ENCODE results near the gene TBC1D22A.

Gene TBC1D22A

DNA sequence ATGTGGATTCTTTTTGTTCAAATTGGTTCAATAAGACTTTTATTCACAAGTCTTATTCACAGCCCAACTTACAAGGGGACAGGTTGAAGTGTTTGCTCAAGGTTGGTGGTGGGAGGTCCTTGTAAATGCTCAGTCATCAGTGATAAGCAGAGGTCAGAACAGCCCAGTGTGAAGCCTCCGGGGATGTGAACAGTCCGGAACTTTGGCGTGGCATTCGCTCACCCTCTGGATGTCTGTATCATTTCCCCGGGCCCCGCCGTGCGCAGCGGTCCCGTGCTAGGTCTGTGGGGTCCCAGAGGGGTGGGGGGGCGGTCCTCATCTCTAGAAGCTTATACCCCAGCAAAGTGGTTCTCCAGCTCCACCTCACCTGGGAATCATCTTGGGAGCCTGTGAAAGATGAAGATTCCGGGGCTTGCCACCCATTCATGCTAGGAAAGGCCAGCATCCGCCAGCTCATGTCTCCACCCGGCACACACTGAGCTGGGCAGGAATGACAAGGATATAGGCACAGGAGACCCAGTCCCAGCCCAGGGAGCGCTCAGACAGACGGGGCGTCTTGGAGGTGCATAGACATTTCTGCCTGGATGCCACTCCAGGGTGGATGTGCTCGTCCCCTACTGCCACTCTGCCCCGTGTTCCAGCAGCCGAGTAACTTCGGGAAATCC lies 327.5 kb downstream of the TBC1D22A start (continued):
- TF ChIP-seq TOX (CRISPR knock-in tag; IDR thresholded peaks at IDR 0.05; ENCODE audit: borderline replicate concordance) (no peak), ZNF70 (CRISPR knock-in tag; IDR thresholded peaks at IDR 0.05) (no peak)

- ATAC-seq: no peak
- TF ChIP-seq RARB (CRISPR knock-in tag; IDR thresholded peaks at IDR 0.05) (no peak), ZFP3 (CRISPR knock-in tag; IDR thresholded peaks at IDR 0.05) (no peak), SNAI2 (CRISPR knock-in tag; IDR thresholded peaks at IDR 0.05) (no peak), ISL1 (CRISPR knock-in tag; IDR thresholded peaks at IDR 0.05) (no peak), ZNF8 (CRISPR knock-in tag; IDR thresholded peaks at IDR 0.05) (no peak)
Measured at GRCh38 chr22:47090591-47091245, 328.3 kb downstream of the TBC1D22A start.

- TF ChIP-seq PATZ1 (CRISPR knock-in tag; IDR thresholded peaks at IDR 0.05; ENCODE audit: borderline replicate concordance): no peak
- TF ChIP-seq PPARA (CRISPR knock-in tag; IDR thresholded peaks at IDR 0.05; ENCODE audit: borderline replicate concordance): no peak
- ATAC-seq: no peak
Measured at GRCh38 chr22:47091246-47091651, 328.8 kb downstream of the TBC1D22A start.

GRCh38 chr22:47091921-47092700 lies 329.7 kb downstream of the TBC1D22A start:
- no peak for ATAC-seq
- TF ChIP-seq ISL1 (CRISPR knock-in tag; IDR thresholded peaks at IDR 0.05) (no peak), ZC3H10 (CRISPR knock-in tag; IDR thresholded peaks at IDR 0.05) (no peak)
- TF ChIP-seq, protein P1, sequence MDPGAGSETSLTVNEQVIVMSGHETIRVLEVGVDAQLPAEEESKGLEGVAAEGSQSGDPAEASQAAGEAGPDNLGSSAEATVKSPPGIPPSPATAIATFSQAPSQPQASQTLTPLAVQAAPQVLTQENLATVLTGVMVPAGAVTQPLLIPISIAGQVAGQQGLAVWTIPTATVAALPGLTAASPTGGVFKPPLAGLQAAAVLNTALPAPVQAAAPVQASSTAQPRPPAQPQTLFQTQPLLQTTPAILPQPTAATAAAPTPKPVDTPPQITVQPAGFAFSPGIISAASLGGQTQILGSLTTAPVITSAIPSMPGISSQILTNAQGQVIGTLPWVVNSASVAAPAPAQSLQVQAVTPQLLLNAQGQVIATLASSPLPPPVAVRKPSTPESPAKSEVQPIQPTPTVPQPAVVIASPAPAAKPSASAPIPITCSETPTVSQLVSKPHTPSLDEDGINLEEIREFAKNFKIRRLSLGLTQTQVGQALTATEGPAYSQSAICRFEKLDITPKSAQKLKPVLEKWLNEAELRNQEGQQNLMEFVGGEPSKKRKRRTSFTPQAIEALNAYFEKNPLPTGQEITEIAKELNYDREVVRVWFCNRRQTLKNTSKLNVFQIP (CRISPR knock-in tag; IDR thresholded peaks at IDR 0.05; ENCODE audit: borderline replicate concordance, low read depth): no peak

- no peak for TF ChIP-seq ESRRG (CRISPR knock-in tag; IDR thresholded peaks at IDR 0.05)
- no peak for TF ChIP-seq ZC3H10 (CRISPR knock-in tag; IDR thresholded peaks at IDR 0.05)
- no peak for TF ChIP-seq ZNF565 (CRISPR knock-in tag; conservative IDR thresholded peaks at IDR 0.05; ENCODE audit: low read depth)
- no peak for TF ChIP-seq PPARA (CRISPR knock-in tag; IDR thresholded peaks at IDR 0.05; ENCODE audit: borderline replicate concordance)
- no peak for TF ChIP-seq ISL1 (CRISPR knock-in tag; IDR thresholded peaks at IDR 0.05)
- no peak for ATAC-seq
Measured at GRCh38 chr22:47092896-47093311, 330.5 kb downstream of the TBC1D22A start.

DNA sequence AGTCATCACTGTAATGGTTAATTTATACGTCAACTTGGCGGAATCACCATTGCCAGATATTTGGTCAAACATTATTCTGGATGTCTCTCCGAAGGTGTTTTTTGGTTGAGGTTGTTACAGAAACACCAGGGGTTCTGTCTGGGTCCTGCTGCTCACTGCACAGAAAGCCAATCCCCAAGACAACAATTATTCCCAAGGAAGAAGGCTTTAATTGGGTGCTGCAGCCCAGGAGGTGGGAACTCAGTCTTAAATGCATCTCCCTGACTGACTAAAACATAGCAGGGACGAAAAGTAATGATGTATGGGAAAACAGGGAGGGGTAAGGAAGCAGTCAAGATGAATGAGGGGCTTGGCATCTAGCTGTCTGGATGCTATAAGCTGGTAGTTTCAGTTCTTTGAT lies 331.3 kb downstream of the TBC1D22A start:
- ATAC-seq: no peak
- TF ChIP-seq ZFP3 (CRISPR knock-in tag; IDR thresholded peaks at IDR 0.05): no peak
- TF ChIP-seq TOX (CRISPR knock-in tag; IDR thresholded peaks at IDR 0.05; ENCODE audit: borderline replicate concordance): no peak
- TF ChIP-seq GLIS3 (CRISPR knock-in tag; IDR thresholded peaks at IDR 0.05): no peak
- TF ChIP-seq CSRNP3 (CRISPR knock-in tag; IDR thresholded peaks at IDR 0.05): no peak
- TF ChIP-seq, protein P2, sequence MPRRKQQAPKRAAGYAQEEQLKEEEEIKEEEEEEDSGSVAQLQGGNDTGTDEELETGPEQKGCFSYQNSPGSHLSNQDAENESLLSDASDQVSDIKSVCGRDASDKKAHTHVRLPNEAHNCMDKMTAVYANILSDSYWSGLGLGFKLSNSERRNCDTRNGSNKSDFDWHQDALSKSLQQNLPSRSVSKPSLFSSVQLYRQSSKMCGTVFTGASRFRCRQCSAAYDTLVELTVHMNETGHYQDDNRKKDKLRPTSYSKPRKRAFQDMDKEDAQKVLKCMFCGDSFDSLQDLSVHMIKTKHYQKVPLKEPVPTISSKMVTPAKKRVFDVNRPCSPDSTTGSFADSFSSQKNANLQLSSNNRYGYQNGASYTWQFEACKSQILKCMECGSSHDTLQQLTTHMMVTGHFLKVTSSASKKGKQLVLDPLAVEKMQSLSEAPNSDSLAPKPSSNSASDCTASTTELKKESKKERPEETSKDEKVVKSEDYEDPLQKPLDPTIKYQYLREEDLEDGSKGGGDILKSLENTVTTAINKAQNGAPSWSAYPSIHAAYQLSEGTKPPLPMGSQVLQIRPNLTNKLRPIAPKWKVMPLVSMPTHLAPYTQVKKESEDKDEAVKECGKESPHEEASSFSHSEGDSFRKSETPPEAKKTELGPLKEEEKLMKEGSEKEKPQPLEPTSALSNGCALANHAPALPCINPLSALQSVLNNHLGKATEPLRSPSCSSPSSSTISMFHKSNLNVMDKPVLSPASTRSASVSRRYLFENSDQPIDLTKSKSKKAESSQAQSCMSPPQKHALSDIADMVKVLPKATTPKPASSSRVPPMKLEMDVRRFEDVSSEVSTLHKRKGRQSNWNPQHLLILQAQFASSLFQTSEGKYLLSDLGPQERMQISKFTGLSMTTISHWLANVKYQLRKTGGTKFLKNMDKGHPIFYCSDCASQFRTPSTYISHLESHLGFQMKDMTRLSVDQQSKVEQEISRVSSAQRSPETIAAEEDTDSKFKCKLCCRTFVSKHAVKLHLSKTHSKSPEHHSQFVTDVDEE (CRISPR knock-in tag; IDR thresholded peaks at IDR 0.05): no peak
- TF ChIP-seq BACH2 (CRISPR knock-in tag; IDR thresholded peaks at IDR 0.05; ENCODE audit: borderline replicate concordance): no peak
- TF ChIP-seq, protein P1 (CRISPR knock-in tag; IDR thresholded peaks at IDR 0.05; ENCODE audit: borderline replicate concordance, low read depth): no peak
- no peak for TF ChIP-seq ZNF565 (CRISPR knock-in tag; conservative IDR thresholded peaks at IDR 0.05; ENCODE audit: low read depth)
- no peak for TF ChIP-seq ZNF8 (CRISPR knock-in tag; IDR thresholded peaks at IDR 0.05)
- no peak for TF ChIP-seq ZC3H10 (CRISPR knock-in tag; IDR thresholded peaks at IDR 0.05)
- no peak for TF ChIP-seq ARNTL (CRISPR knock-in tag; IDR thresholded peaks at IDR 0.05; ENCODE audit: borderline replicate concordance, low read depth)
- TF ChIP-seq PATZ1 (CRISPR knock-in tag; IDR thresholded peaks at IDR 0.05; ENCODE audit: borderline replicate concordance): no peak
- TF ChIP-seq ISL1 (CRISPR knock-in tag; IDR thresholded peaks at IDR 0.05): no peak
